ENCODE measurements around the gene TOR4A.
A peak's percentile ranks its signal among the peaks of the same experiment; 100 is the strongest.

TOR4A gene

DNA sequence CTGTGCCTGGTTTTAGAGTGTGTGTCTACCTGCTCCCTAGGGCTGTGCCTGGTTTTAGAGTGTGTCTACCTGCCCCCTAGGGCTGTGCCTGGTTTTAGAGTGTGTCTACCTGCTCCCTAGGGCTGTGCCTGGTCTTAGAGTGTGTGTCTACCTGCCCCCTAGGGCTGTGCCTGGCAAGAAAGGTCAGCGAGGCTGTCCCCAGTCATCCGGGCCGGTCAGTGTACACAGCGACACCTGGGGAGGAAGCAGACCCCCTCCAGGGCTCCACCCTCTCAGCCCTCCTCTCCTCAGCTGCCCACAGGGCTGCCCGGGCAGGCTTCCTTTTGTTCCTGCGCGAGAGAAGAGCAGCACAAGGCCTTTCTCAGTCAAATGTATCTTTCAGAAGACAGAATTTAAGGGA, 20.4 kb downstream of the TOR4A start:
- H3K9me3 ChIP-seq (ENCODE audit: control insufficient read depth, low read length) = no peaks in the 10 kb centered on the region
- peaks cover 50% of the 10 kb centered on the region for H3K27me3 ChIP-seq (ENCODE audit: control insufficient read depth, insufficient read depth, low read length, poor library complexity, severe bottlenecking)
- no peak overlapping the region for H3K27ac ChIP-seq (ENCODE audit: insufficient read depth, low read depth, low read length, poor library complexity, severe bottlenecking)
- peak overlapping the region; percentile 75 for H3K4me3 ChIP-seq (ENCODE audit: insufficient read depth, low read depth, low read length)
- peaks cover 40% of the 10 kb centered on the region for H3K4me1 ChIP-seq (ENCODE audit: control insufficient read depth, insufficient read depth, low read length)
- no peaks in the 10 kb centered on the region for H3K36me3 ChIP-seq (ENCODE audit: control insufficient read depth, insufficient read depth, low read length)
- WGBS, 2 experiments = 29 to 31% methylated on average over 7 of the region's 7 CpGs

DNA sequence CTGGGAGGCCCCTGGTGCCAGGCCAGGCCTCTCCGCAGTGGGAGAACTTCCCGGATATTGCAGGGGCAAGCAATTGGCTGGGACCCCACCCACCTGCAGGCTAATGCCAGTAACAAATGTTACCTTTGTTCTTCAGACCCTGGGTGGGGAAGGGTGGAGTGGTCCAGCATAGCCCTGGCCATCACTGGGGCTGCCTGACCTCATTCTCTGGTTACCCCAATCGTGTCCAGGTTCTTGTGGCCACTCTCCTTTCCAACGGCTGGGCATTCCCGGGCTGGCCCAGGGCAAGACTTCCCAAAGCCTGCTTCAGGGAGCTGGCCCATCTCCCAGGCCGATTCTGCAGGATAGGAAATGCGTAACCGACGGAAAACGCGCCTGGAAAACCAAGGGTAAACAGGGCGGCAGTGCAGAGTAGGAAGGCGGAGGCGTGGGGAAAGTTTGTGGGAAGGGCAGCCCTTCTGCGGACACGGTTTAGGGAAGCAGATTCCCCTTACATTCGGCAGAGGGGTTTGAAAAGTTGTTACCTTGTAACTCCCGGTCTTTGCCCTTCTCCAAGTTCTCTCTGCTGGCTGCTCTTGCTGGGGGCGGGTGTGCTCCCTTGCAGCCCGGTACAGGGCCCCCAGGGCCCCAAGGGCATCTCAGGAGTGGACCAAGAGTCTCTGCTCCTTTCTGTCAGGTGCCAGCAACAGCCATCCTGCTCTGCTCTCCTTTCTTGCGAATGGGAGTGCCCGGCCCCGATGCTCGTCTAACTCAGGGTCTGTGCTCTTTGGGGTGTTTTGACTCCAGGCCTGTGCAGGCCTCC, 21.1 kb downstream of the TOR4A start:
- Histone ChIP-seq H3K36me3 (ENCODE audit: control insufficient read depth, insufficient read depth, low read length) (no peaks in the 10 kb centered on the region), H3K9me3 (ENCODE audit: control insufficient read depth, low read length) (no peaks in the 10 kb centered on the region), H3K4me1 (ENCODE audit: control insufficient read depth, insufficient read depth, low read length) (peaks cover 46% of the 10 kb centered on the region), H3K27me3 (ENCODE audit: control insufficient read depth, insufficient read depth, low read length, poor library complexity, severe bottlenecking) (peaks cover 56% of the 10 kb centered on the region), H3K4me3 (ENCODE audit: insufficient read depth, low read depth, low read length) (peak overlapping the region; percentile 75), H3K27ac (ENCODE audit: insufficient read depth, low read depth, low read length, poor library complexity, severe bottlenecking) (no peak overlapping the region)
- WGBS, 2 experiments = 29 to 32% methylated on average over 24 of the region's 24 CpGs

DNA sequence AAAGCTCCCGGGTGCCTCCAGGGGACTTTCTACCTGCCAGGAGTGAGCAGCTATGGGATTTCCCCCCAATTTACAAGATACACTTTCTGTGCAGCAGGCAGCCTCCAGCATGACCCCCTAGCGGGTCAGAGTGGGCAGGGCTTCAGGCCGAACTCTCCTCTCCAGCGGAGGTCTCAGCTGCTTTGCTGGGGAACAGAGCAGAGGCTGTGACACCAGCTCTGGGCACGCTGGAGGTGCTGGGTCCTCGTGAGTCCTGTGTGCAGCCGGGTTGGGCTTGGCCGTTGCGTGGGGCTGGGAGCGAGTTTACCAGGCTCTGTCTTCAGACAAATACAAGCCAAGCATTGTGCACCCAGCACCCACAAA, 21.7 kb downstream of the TOR4A start:
- no peaks in the 10 kb centered on the region for H3K36me3 ChIP-seq (ENCODE audit: control insufficient read depth, insufficient read depth, low read length)
- peaks cover 52% of the 10 kb centered on the region for H3K4me1 ChIP-seq (ENCODE audit: control insufficient read depth, insufficient read depth, low read length)
- 3 to 5% methylated on average over 10 of the region's 10 CpGs for WGBS, 2 experiments
- H3K27me3 ChIP-seq (ENCODE audit: control insufficient read depth, insufficient read depth, low read length, poor library complexity, severe bottlenecking) = peaks cover 55% of the 10 kb centered on the region
- no peak overlapping the region for H3K27ac ChIP-seq (ENCODE audit: insufficient read depth, low read depth, low read length, poor library complexity, severe bottlenecking)
- H3K9me3 ChIP-seq (ENCODE audit: control insufficient read depth, low read length) = no peaks in the 10 kb centered on the region
- H3K4me3 ChIP-seq (ENCODE audit: insufficient read depth, low read depth, low read length) = peak overlapping the region; percentile 75

DNA sequence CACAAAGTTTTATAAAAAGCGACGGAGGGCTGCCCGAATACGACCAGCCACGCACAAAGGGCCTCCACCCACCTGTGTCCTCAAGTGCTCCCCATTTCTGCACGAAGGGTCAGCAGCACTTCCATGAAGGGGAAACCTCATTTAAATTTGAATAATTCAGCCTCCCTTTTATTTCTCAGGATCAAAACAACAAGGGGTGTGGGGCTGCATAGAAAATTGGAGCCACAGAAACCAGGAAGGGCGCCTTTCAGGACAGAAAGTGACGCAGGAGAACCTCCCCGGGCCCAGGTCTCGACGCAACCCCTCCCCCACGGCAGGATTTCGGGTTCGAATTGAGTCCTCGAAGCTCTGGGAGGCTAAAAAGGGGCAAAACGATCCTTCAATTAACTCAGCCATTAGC, 22.4 kb downstream of the TOR4A start:
- no peaks in the 10 kb centered on the region for H3K9me3 ChIP-seq (ENCODE audit: control insufficient read depth, low read length)
- peaks cover 59% of the 10 kb centered on the region for H3K4me1 ChIP-seq (ENCODE audit: control insufficient read depth, insufficient read depth, low read length)
- H3K36me3 ChIP-seq (ENCODE audit: control insufficient read depth, insufficient read depth, low read length) = no peaks in the 10 kb centered on the region
- 1 to 2% methylated on average over 15 of the region's 16 CpGs for WGBS, 2 experiments
- no peak overlapping the region for H3K27ac ChIP-seq (ENCODE audit: insufficient read depth, low read depth, low read length, poor library complexity, severe bottlenecking)
- H3K27me3 ChIP-seq (ENCODE audit: control insufficient read depth, insufficient read depth, low read length, poor library complexity, severe bottlenecking) = peaks cover 47% of the 10 kb centered on the region
- H3K4me3 ChIP-seq (ENCODE audit: insufficient read depth, low read depth, low read length) = peak overlapping the region; percentile 75

DNA sequence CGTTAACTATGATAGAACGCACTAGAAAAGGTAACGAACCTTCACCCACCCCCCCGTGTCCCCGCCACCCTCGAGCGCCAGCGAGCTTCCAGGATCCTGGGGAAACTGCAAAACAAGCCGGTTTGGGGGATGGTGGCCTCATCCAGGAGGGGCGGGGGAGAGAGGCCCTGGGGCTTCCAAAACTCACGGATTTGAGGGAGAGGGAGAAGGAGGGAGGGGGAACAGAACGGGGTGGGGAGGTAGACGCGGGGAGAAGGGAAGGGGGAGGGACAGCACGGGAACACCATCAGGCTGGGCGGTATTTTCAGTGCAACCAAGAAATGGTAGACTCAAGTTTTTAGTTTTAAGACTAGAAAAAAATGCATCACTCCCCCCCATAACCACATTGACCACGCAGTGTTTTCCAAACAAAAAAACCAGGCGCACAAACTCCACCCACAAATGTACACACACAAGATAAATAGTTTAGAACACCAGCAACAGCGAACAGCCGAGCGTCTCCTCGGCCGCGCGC, 23.1 kb downstream of the TOR4A start:
- Histone ChIP-seq H3K36me3 (ENCODE audit: control insufficient read depth, insufficient read depth, low read length) (no peaks in the 10 kb centered on the region), H3K4me1 (ENCODE audit: control insufficient read depth, insufficient read depth, low read length) (peaks cover 65% of the 10 kb centered on the region), H3K27me3 (ENCODE audit: control insufficient read depth, insufficient read depth, low read length, poor library complexity, severe bottlenecking) (peaks cover 42% of the 10 kb centered on the region), H3K27ac (ENCODE audit: insufficient read depth, low read depth, low read length, poor library complexity, severe bottlenecking) (peak overlapping the region; percentile 80), H3K4me3 (ENCODE audit: insufficient read depth, low read depth, low read length) (peak overlapping the region; percentile 75), H3K9me3 (ENCODE audit: control insufficient read depth, low read length) (no peaks in the 10 kb centered on the region)
- WGBS, 2 experiments = 0 to 1% methylated on average over 25 of the region's 25 CpGs

DNA sequence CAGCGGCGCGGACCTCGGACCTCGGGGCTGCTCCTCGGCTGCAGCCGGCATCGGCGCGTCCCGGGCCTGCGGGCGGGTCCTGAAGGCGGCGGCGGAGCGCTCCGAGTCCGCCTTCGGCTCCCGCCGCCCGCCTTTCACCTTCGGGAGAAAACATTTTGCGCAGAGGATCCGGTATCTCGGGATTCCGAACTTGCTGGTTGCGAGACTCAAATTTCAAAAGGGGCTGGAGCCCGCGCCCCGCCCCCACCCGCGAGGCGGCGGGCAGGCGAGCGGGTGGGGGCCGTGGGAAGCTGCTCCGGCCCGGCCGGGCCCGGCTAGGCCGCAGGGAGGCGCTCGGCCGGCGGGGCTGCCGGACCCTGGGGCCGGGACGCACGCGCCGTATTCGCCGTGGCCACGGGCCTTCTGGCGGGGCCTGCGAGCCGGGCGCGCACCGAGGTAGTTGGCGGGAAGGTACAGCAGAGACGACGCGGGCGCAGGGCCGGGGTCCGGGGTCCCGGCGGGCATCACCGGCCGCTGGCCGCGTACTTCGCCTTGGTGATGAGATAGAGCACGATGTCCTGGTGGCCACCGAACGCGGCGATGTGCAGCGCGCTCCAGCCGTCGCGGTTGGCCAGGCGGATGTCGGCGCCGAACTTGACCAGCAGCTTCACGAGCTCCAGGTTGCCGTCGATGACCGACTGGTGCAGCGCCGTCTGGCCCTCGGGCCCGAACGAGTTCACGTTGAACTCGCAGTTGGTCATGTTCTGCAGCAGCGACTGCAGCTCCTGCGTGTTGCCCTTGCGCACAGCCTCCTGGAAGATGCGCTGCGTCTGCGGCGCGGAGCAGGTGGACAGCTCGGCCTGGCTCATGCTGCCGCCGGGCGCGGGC, 23.8 kb downstream of the TOR4A start:
- Histone ChIP-seq H3K9me3 (ENCODE audit: control insufficient read depth, low read length) (no peaks in the 10 kb centered on the region), H3K27me3 (ENCODE audit: control insufficient read depth, insufficient read depth, low read length, poor library complexity, severe bottlenecking) (peaks cover 35% of the 10 kb centered on the region), H3K36me3 (ENCODE audit: control insufficient read depth, insufficient read depth, low read length) (no peaks in the 10 kb centered on the region), H3K4me1 (ENCODE audit: control insufficient read depth, insufficient read depth, low read length) (peaks cover 69% of the 10 kb centered on the region), H3K4me3 (ENCODE audit: insufficient read depth, low read depth, low read length) (peak overlapping the region; percentile 75), H3K27ac (ENCODE audit: insufficient read depth, low read depth, low read length, poor library complexity, severe bottlenecking) (peak overlapping the region; percentile 80)
- 0% methylated on average over 115 of the region's 115 CpGs for WGBS, 2 experiments

DNA sequence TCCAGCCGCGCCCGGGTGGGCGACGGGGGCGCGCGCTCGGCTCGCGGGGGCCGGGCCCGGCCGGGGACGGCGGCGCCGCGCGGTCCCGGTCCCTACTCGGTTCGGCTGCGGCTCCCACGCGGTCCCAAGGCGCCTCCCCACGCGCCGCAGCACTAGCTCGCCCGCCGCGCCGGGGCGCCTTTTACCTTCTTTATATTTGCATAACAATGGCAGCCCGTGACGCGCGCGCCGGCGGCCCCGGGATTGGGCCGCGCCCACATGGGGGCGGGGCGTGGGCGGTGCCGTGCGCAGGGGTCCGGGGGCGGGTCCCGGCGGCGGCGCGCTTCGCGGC, 24.6 kb downstream of the TOR4A start, which contains the start of gene NRARP:
TSS of gene NRARP (minus strand) at position 154 of the 331 bp plus-strand sequence. CDS start 343 bp downstream, outside the sequence.
- Histone ChIP-seq H3K4me1 (ENCODE audit: control insufficient read depth, insufficient read depth, low read length) (peaks cover 67% of the 10 kb centered on the region), H3K9me3 (ENCODE audit: control insufficient read depth, low read length) (no peaks in the 10 kb centered on the region), H3K27ac (ENCODE audit: insufficient read depth, low read depth, low read length, poor library complexity, severe bottlenecking) (peak within 1 kb of the TSS; percentile 1), H3K36me3 (ENCODE audit: control insufficient read depth, insufficient read depth, low read length) (no peaks in the 10 kb centered on the region), H3K27me3 (ENCODE audit: control insufficient read depth, insufficient read depth, low read length, poor library complexity, severe bottlenecking) (peaks cover 27% of the 10 kb centered on the region), H3K4me3 (ENCODE audit: insufficient read depth, low read depth, low read length) (peak within 1 kb of the TSS; percentile 75)
- 0% methylated on average over 60 of the region's 60 CpGs for WGBS, 2 experiments

DNA sequence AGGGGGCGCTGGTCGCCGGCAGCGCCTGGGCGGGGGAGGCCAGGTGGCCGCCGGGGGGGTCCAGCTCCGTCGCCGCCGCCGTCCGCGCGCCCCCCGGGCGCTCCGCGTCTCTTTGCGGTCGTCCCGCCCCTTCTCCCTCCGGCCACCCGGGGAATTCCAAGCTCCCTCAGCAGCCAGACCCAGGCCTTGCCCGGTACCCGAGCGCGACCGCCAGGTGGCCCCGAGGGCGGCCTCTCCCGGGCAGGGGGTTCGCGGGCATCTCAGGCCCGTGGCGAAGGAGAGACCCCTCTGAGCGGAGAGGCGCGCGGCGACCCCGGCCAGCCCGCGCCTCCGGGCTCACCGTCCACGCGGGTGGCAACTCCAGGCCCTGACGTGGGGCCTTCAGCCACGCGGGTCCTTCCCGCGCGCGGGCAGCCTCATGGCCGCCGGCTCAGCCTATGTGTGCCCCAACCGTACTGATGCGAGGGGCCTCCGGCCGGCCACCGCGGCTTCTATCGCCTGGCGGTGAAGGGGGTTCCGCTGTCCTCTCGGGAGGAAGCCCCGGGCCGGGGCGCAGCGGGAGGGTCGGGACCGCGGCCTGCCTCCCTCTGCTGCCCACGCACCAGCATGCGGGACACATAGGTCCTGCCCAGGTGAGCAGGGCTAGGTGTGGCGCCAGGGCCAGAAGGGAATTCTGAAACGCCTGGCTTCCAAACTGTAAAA, 25.1 kb downstream of the TOR4A start:
- peaks cover 22% of the 10 kb centered on the region for H3K27me3 ChIP-seq (ENCODE audit: control insufficient read depth, insufficient read depth, low read length, poor library complexity, severe bottlenecking)
- no peaks in the 10 kb centered on the region for H3K36me3 ChIP-seq (ENCODE audit: control insufficient read depth, insufficient read depth, low read length)
- H3K27ac ChIP-seq (ENCODE audit: insufficient read depth, low read depth, low read length, poor library complexity, severe bottlenecking) = peak overlapping the region; percentile 1
- H3K4me1 ChIP-seq (ENCODE audit: control insufficient read depth, insufficient read depth, low read length) = peaks cover 71% of the 10 kb centered on the region
- no peaks in the 10 kb centered on the region for H3K9me3 ChIP-seq (ENCODE audit: control insufficient read depth, low read length)
- WGBS, 2 experiments = 4 to 5% methylated on average over 78 of the region's 78 CpGs
- peak overlapping the region; percentile 24 for H3K4me3 ChIP-seq (ENCODE audit: insufficient read depth, low read depth, low read length)

DNA sequence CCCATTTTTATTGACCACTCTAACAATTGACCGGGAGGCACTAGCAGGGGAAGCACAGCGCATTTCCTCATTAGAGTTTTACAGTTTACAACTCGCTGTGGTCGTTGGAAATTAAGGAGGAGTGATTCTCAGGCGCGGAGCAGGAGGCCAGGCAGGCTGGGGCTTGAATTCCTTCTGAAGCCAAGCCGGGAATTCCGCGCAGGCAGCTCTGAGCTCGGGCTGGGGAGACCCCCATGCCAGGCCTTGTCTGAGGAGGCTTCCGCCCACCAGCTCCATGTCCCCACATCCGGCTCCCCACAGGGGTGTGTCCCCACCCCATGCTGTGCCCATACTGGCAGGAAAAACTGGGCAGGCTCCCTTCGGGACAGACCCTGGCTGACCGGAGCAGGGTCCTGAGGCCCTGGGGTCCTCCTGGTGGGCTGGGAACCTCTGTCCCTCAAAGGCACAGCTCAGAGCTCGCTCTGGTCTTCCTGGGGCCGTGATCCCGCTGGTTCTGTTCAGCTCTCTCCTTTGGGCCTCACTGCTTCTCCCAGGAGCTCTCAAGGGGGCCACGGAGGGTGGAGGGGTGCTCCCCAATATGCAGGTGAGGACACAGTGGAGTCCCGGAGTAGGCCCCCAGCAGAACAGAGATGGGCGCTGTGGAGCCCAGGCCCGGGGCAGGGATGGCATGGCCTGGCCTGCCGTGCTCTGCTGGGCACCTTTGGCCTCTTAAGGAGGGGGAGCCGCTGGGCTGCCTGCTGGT, 25.8 kb downstream of the TOR4A start:
- peaks cover 67% of the 10 kb centered on the region for H3K4me1 ChIP-seq (ENCODE audit: control insufficient read depth, insufficient read depth, low read length)
- H3K4me3 ChIP-seq (ENCODE audit: insufficient read depth, low read depth, low read length) = peak overlapping the region; percentile 24
- peak overlapping the region; percentile 1 for H3K27ac ChIP-seq (ENCODE audit: insufficient read depth, low read depth, low read length, poor library complexity, severe bottlenecking)
- no peaks in the 10 kb centered on the region for H3K9me3 ChIP-seq (ENCODE audit: control insufficient read depth, low read length)
- no peaks in the 10 kb centered on the region for H3K36me3 ChIP-seq (ENCODE audit: control insufficient read depth, insufficient read depth, low read length)
- WGBS, 2 experiments = 54 to 58% methylated on average over 23 of the region's 23 CpGs
- H3K27me3 ChIP-seq (ENCODE audit: control insufficient read depth, insufficient read depth, low read length, poor library complexity, severe bottlenecking) = peaks cover 16% of the 10 kb centered on the region
